ENCODE measurements around the gene NFKB1. TPM values are rescaled to one million over a fixed set of nuclear protein-coding genes. Genes with fewer than 3 reads are reported as not detected.

NFKB1 gene
- total RNA-seq, 2 donors from 2014 or later, result 19.1 to 42.2 TPM

- H3K27ac ChIP-seq, result no peak overlapping the region
- H3K9me3 ChIP-seq, result no peaks in the 10 kb centered on the region
- no peaks in the 10 kb centered on the region for H3K4me1 ChIP-seq (ENCODE audit: control insufficient read depth in 1 of 2, low read depth in 2 of 2)
- TF ChIP-seq CTCF (IDR thresholded peaks at IDR 0.05), result no peak
- H3K36me3 ChIP-seq, result peaks cover 5% of the 10 kb centered on the region
- ATAC-seq (ENCODE audit: insufficient number of reproducible peaks, low FRiP score, low read depth), result no peak
- no peaks in the 10 kb centered on the region for H3K27me3 ChIP-seq (replicated peaks; ENCODE audit: insufficient read depth)
- DNase-seq (ENCODE audit: low spot score), result no peak
- H3K4me3 ChIP-seq, result no peak overlapping the region
Measured at GRCh38 chr4:102529977-102530376, 28.8 kb downstream of the NFKB1 start.

- Histone ChIP-seq H3K9me3 (no peaks in the 10 kb centered on the region), H3K4me3 (no peak overlapping the region), H3K4me1 (ENCODE audit: control insufficient read depth in 1 of 2, low read depth in 2 of 2) (no peaks in the 10 kb centered on the region), H3K27me3 (replicated peaks; ENCODE audit: insufficient read depth) (no peaks in the 10 kb centered on the region), H3K27ac (no peak overlapping the region), H3K36me3 (peaks cover 5% of the 10 kb centered on the region)
- ATAC-seq (ENCODE audit: insufficient number of reproducible peaks, low FRiP score, low read depth), result no peak
- no peak for TF ChIP-seq CTCF (IDR thresholded peaks at IDR 0.05)
- no peak for DNase-seq (ENCODE audit: low spot score)
Measured at GRCh38 chr4:102530986-102531385, 29.8 kb downstream of the NFKB1 start.

GRCh38 chr4:102531462-102531861, 30.3 kb downstream of the NFKB1 start:
- TF ChIP-seq CTCF (IDR thresholded peaks at IDR 0.05), result no peak
- no peak overlapping the region for H3K27ac ChIP-seq
- H3K27me3 ChIP-seq (replicated peaks; ENCODE audit: insufficient read depth), result no peaks in the 10 kb centered on the region
- no peak overlapping the region for H3K4me3 ChIP-seq
- H3K9me3 ChIP-seq, result no peaks in the 10 kb centered on the region
- DNase-seq (ENCODE audit: low spot score), result no peak
- H3K36me3 ChIP-seq, result peaks cover 5% of the 10 kb centered on the region
- no peak for ATAC-seq (ENCODE audit: insufficient number of reproducible peaks, low FRiP score, low read depth)
- no peaks in the 10 kb centered on the region for H3K4me1 ChIP-seq (ENCODE audit: control insufficient read depth in 1 of 2, low read depth in 2 of 2)

GRCh38 chr4:102533348-102533747, 32.2 kb downstream of the NFKB1 start:
- H3K4me1 ChIP-seq (ENCODE audit: control insufficient read depth in 1 of 2, low read depth in 2 of 2), result no peaks in the 10 kb centered on the region
- DNase-seq (ENCODE audit: low spot score) (no peak), ATAC-seq (ENCODE audit: insufficient number of reproducible peaks, low FRiP score, low read depth) (no peak)
- H3K27me3 ChIP-seq (replicated peaks; ENCODE audit: insufficient read depth), result no peaks in the 10 kb centered on the region
- no peak overlapping the region for H3K4me3 ChIP-seq
- peaks cover 5% of the 10 kb centered on the region for H3K36me3 ChIP-seq
- H3K9me3 ChIP-seq, result no peaks in the 10 kb centered on the region
- no peak overlapping the region for H3K27ac ChIP-seq
- no peak for TF ChIP-seq CTCF (IDR thresholded peaks at IDR 0.05)

- no peaks in the 10 kb centered on the region for H3K9me3 ChIP-seq
- no peaks in the 10 kb centered on the region for H3K4me1 ChIP-seq (ENCODE audit: control insufficient read depth in 1 of 2, low read depth in 2 of 2)
- no peak for ATAC-seq (ENCODE audit: insufficient number of reproducible peaks, low FRiP score, low read depth)
- DNase-seq (ENCODE audit: low spot score), result no peak
- H3K4me3 ChIP-seq, result no peak overlapping the region
- H3K27ac ChIP-seq, result no peak overlapping the region
- H3K36me3 ChIP-seq, result peaks cover 5% of the 10 kb centered on the region
- no peak for TF ChIP-seq CTCF (IDR thresholded peaks at IDR 0.05)
- H3K27me3 ChIP-seq (replicated peaks; ENCODE audit: insufficient read depth), result no peaks in the 10 kb centered on the region
Measured at GRCh38 chr4:102533904-102534303, 32.7 kb downstream of the NFKB1 start.

All from thoracic aorta (tissue), 2 donors.